Measurements from ENCODE around the gene JAZF1.

Gene JAZF1

DNA sequence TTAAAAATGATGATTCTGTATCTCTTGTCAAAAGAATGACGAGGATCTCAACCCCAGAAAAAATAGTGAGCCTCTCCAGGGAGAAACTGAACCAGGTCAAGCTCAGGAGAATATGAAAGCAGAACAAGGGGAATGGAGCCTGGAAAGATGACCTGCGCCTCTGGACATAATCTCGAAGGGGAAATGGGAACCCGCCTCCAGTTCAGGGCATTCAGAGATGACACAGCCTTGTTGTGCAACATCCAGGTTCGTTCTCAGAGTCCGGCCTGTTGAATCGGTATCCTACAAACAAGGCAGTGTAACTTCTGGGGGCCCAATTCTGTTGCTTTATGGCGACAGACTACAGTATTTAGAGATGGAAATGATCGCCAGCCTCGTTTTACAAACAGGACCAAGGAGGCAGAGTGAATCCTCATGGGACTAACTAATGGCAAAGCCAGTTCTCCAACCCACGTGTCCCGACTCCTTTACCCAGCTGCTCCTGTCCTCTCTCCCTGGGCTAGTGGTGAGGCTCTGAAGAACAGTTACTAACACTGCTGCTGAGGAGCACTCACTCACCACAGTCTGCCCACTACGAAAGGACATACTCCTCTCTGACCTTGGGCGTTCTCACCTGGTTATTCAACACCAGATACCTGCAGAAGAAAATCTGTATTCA is 67.6 kb downstream of the JAZF1 start:
- peak in 1 of 2 donors; percentile 50 for DNase-seq
- Histone ChIP-seq H3K4me1 (peaks cover 0 to 19% (median 4%) of the 10 kb centered on the region in 4 donors), H3K4me3 (no peak overlapping the region), H3K36me3 (no peaks in the 10 kb centered on the region), H3K27ac (no peak overlapping the region), H3K9me3 (no peaks in the 10 kb centered on the region), H3K27me3 (no peaks in the 10 kb centered on the region)
- TF ChIP-seq, protein P1, sequence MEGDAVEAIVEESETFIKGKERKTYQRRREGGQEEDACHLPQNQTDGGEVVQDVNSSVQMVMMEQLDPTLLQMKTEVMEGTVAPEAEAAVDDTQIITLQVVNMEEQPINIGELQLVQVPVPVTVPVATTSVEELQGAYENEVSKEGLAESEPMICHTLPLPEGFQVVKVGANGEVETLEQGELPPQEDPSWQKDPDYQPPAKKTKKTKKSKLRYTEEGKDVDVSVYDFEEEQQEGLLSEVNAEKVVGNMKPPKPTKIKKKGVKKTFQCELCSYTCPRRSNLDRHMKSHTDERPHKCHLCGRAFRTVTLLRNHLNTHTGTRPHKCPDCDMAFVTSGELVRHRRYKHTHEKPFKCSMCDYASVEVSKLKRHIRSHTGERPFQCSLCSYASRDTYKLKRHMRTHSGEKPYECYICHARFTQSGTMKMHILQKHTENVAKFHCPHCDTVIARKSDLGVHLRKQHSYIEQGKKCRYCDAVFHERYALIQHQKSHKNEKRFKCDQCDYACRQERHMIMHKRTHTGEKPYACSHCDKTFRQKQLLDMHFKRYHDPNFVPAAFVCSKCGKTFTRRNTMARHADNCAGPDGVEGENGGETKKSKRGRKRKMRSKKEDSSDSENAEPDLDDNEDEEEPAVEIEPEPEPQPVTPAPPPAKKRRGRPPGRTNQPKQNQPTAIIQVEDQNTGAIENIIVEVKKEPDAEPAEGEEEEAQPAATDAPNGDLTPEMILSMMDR (IDR thresholded peaks at IDR 0.05) = no peak
- intact Hi-C loops (cut with DNase I; ENCODE audit: low total_unique reads) = no loop called here

DNA sequence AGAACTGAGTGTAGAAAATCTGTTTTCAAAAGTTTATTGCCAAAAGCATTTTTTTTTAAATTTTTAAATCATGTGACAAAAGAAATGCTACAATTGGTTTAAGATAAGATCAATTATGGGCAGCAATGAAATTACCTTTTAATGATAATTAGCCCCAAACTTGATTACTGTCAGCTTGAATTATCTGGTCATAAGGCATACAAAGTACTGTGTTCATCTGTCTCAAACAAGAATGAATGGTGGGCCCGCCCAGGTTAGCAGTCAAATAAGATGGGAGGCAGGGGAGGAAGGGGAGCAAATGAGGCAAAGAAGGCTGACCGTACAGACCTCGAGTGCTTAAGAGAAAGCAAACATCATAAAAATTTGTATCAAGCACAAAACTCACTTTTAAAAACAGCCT is 68.1 kb downstream of the JAZF1 start:
- Histone ChIP-seq H3K9me3 (no peaks in the 10 kb centered on the region), H3K36me3 (no peaks in the 10 kb centered on the region), H3K4me3 (no peak overlapping the region), H3K27me3 (no peaks in the 10 kb centered on the region), H3K27ac (no peak overlapping the region), H3K4me1 (peaks cover 0 to 25% (median 10%) of the 10 kb centered on the region in 4 donors)
- intact Hi-C loops (cut with DNase I; ENCODE audit: low total_unique reads) = no loop called here
- TF ChIP-seq, protein P1 (IDR thresholded peaks at IDR 0.05) = no peak
- no peak for DNase-seq

DNA sequence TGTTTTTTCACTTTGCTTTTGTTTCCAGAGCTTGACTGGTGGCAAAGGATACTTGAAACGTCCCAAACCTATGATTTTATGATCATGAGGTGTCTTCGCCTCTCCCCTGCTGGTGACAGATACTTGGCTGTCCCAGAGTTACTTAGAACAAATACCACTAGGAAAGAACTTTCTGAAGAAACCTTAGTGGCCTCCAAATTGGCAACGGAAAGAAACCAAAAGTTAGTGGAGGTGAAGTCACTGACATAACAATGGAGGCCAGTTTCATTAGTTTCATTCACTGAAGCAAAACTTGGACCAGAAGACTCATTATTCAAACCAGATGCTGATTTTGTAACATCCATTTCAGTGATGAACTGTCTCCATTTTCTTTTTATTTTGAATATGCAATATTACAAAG is 68.6 kb downstream of the JAZF1 start:
- H3K4me1 ChIP-seq = peaks cover 0 to 28% (median 10%) of the 10 kb centered on the region in 4 donors
- H3K27me3 ChIP-seq = no peaks in the 10 kb centered on the region
- H3K9me3 ChIP-seq = no peaks in the 10 kb centered on the region
- intact Hi-C loops (cut with DNase I; ENCODE audit: low total_unique reads) = no loop called here
- no peak overlapping the region for H3K27ac ChIP-seq
- no peaks in the 10 kb centered on the region for H3K36me3 ChIP-seq
- H3K4me3 ChIP-seq = no peak overlapping the region
- DNase-seq = no peak
- TF ChIP-seq, protein P1 (IDR thresholded peaks at IDR 0.05) = no peak

DNA sequence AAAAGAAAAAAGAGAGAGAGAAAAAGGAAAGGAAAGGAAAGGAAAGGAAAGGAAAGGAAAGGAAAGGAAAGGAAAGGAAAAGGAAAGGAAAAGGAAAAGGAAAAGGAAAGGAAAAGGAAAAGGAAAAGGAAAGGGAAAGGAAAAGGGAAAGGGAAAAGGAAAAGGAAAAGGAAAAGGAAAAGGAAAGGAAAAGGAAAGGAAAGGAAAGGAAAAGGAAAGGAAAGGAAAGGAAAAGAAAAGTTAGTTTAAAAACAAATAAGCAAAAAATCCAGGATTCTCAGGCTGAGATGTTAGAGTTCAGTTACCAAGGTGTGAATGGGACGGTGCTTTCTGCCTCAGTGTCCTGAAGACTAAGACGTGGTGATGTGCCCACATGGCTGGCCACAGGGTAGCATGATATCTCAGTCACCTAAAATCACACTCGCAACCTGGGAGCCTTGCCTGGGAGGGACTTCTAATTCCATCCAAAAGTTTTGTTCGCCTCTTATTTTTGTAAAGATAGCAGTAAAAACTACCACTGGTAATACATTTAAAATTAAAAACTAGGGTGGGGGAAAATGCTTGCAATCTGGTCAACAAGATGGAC is 70.1 kb downstream of the JAZF1 start:
- Histone ChIP-seq H3K4me3 (no peak overlapping the region), H3K36me3 (no peaks in the 10 kb centered on the region), H3K27ac (no peak overlapping the region), H3K9me3 (no peaks in the 10 kb centered on the region), H3K27me3 (no peaks in the 10 kb centered on the region), H3K4me1 (peaks cover 0 to 43% (median 12%) of the 10 kb centered on the region in 4 donors)
- intact Hi-C loops (cut with DNase I; ENCODE audit: low total_unique reads) = no loop called here
- TF ChIP-seq, protein P1 (IDR thresholded peaks at IDR 0.05) = no peak
- no peak for DNase-seq

DNA sequence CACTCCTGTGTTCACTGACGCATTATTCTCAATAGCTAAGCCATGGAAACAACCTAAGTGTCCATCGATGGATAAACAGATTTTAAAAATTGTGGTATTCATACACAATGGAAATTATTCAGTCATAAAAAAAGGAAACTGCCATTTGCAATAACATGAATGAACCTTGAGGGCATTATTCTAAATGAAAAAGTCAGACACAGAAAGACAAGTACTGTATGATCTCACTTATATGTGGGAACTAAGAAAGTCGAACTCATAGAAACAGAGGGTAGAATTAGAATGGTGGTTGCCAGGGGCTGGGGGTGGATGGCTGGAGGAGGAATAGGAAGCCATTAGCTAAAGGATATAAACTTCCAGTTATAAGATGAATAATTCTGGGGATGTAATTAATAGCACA is 71.8 kb downstream of the JAZF1 start:
- H3K9me3 ChIP-seq = no peaks in the 10 kb centered on the region
- no peak for DNase-seq
- peak overlapping the region in 1 of 2 donors; percentile 48 for H3K27ac ChIP-seq
- TF ChIP-seq, protein P1 (IDR thresholded peaks at IDR 0.05) = no peak
- intact Hi-C loops (cut with DNase I; ENCODE audit: low total_unique reads) = no loop called here
- H3K27me3 ChIP-seq = no peaks in the 10 kb centered on the region
- H3K4me1 ChIP-seq = peaks cover 0 to 55% (median 21%) of the 10 kb centered on the region in 4 donors
- no peak overlapping the region for H3K4me3 ChIP-seq
- no peaks in the 10 kb centered on the region for H3K36me3 ChIP-seq

Measured in tibial artery (tissue), 4 donors.